Posterior cingulate gyrus (tissue), 11 donors: ENCODE data around the gene DCP1A.
"Not testable (repeated sequence)": the region's sequence is repeated elsewhere in the genome, so short reads cannot be mapped to it uniquely, and the experiment has no call there.

Source experiments
- DNase-seq, 10 donors: peaks; one replicate each; pipeline versions ENCODE4 v3.0.0 to v3.0.0-alpha.2; 2020 to 2021; ENCODE audit warnings: mixed read lengths in 3 of 10
- intact Hi-C: fragments of 100-400 bp; cut with DNase I; formaldehyde crosslinking; loops from one replicate; pipeline ENCODE4 v1.15.1; 2023

The DCP1A gene

GRCh38 chr3:53331871-53332270 is 15.5 kb downstream of the DCP1A start:
- intact Hi-C loops = no loop called here
- DNase-seq = no peak

- DNase-seq = no peak
- intact Hi-C loops = no loop called here
These were observed 17.4 kb downstream of the DCP1A start for GRCh38 chr3:53329897-53330296.

GRCh38 chr3:53328746-53329145 is 18.6 kb downstream of the DCP1A start:
- intact Hi-C loops = no loop called here
- DNase-seq = no peak

- DNase-seq, intact Hi-C loops: not testable (repeated sequence)
These were observed 19.4 kb downstream of the DCP1A start for GRCh38 chr3:53327986-53328385.

- DNase-seq = no peak
- intact Hi-C loops = no loop called here
These were observed 23.2 kb downstream of the DCP1A start for GRCh38 chr3:53324105-53324504.

GRCh38 chr3:53320697-53321096 is 26.6 kb downstream of the DCP1A start:
- intact Hi-C loops = no loop called here
- DNase-seq = no peak

- intact Hi-C loops = no loop called here
- DNase-seq = no peak
These were observed 28.8 kb downstream of the DCP1A start for GRCh38 chr3:53318522-53318921.

- intact Hi-C loops = no loop called here
- DNase-seq = no peak
These were observed 34.5 kb downstream of the DCP1A start for GRCh38 chr3:53312832-53313231.

GRCh38 chr3:53311882-53312281 is 35.5 kb downstream of the DCP1A start:
- no peak for DNase-seq
- intact Hi-C loops = no loop called here

- intact Hi-C loops = no loop called here
- DNase-seq = no peak
These were observed 43.4 kb downstream of the DCP1A start for GRCh38 chr3:53303957-53304356.

GRCh38 chr3:53303549-53303948 is 43.8 kb downstream of the DCP1A start:
- intact Hi-C loops = no loop called here
- DNase-seq = no peak

- no peak for DNase-seq
- intact Hi-C loops = no loop called here
These were observed 46.5 kb downstream of the DCP1A start for GRCh38 chr3:53300826-53301225.

GRCh38 chr3:53299611-53300023 is 47.7 kb downstream of the DCP1A start:
- DNase-seq = not testable (repeated sequence)
- intact Hi-C loops = loop anchor here (1.0 kb wide), 1 partner anchor 411 kb away; no protein-coding TSS in a partner anchor

GRCh38 chr3:53295410-53295809 is 51.9 kb downstream of the DCP1A start:
- intact Hi-C loops = no loop called here

GRCh38 chr3:53293867-53294266 is 53.5 kb downstream of the DCP1A start:
- intact Hi-C loops = no loop called here
- peak in 2 of 10 donors; percentile 25 to 85 for DNase-seq

More at GRCh38 chr3:53295410-53295809, 51.9 kb downstream of the DCP1A start:
- no peak for DNase-seq

GRCh38 chr3:53288214-53288613 is 59.1 kb downstream of the DCP1A start:
- DNase-seq = peak in 1 of 10 donors; percentile 21
- intact Hi-C loops = no loop called here

GRCh38 chr3:53287131-53287629 is 60.2 kb downstream of the DCP1A start:
- intact Hi-C loops = no loop called here
- DNase-seq = peak in 4 of 10 donors; percentile 20 to 89 (median 50)

- DNase-seq = peak in 1 of 10 donors; percentile 55
- intact Hi-C loops = no loop called here
These were observed 60.6 kb downstream of the DCP1A start for GRCh38 chr3:53286727-53287126.

- peak in 1 of 10 donors; percentile 1 for DNase-seq
- intact Hi-C loops = no loop called here
These were observed 64.8 kb downstream of the DCP1A start for GRCh38 chr3:53282581-53282980.

- DNase-seq = peak in 1 of 10 donors; percentile 22
- intact Hi-C loops = no loop called here
These were observed 68.7 kb downstream of the DCP1A start for GRCh38 chr3:53278667-53279066.

GRCh38 chr3:53274938-53275605 is 72.3 kb downstream of the DCP1A start:
- intact Hi-C loops = no loop called here
- peak in 1 of 10 donors; percentile 4 for DNase-seq

GRCh38 chr3:53273146-53273670 is 74.1 kb downstream of the DCP1A start:
- peak in 1 of 10 donors; percentile 71 for DNase-seq
- intact Hi-C loops = no loop called here
